ENCODE measurements around the gene EPAS1.

EPAS1 gene

DNA sequence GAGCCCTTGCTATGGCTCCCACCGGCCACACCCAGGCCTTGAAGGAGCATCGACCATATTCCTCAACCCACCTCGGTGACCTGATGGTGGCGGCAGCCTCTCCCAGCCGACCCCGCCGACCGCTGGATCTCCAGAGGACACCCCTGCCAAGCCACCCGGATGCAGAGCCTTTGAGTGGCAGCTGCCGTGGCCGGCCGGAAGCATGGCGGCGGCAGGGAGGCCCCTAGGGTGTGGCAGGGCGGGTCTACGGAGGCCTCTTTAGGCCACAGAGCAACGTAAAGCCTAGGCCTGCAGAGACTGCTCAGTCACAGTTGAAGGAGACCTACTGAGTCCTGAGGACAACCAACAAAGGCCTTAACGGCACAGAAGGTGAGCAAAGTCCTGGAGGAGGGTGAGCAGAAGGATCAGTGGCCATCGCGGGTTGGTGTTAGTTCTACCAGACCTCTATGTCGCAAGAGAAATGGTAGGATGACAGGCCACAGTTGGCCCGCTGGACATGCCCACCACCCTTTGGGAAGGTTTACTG lies 131.8 kb downstream of the EPAS1 start:
- in situ Hi-C loops (cut with MboI; ENCODE audit: low sequenced_read_pairs, unreplicated experiment) = no loop called here
- DNase-seq (ENCODE audit: low spot score) = no peak
- TF ChIP-seq CTCF (IDR thresholded peaks at IDR 0.05; ENCODE audit: borderline replicate concordance, control extremely low read depth, extremely low read depth, insufficient read depth, missing control alignments) = no peak

- TF ChIP-seq CTCF (IDR thresholded peaks at IDR 0.05; ENCODE audit: borderline replicate concordance, control extremely low read depth, extremely low read depth, insufficient read depth, missing control alignments) = no peak
- no peak for DNase-seq (ENCODE audit: low spot score)
- in situ Hi-C loops (cut with MboI; ENCODE audit: low sequenced_read_pairs, unreplicated experiment) = no loop called here
Observed at GRCh38 chr2:46430413-46430812, 133.2 kb downstream of the EPAS1 start.

DNA sequence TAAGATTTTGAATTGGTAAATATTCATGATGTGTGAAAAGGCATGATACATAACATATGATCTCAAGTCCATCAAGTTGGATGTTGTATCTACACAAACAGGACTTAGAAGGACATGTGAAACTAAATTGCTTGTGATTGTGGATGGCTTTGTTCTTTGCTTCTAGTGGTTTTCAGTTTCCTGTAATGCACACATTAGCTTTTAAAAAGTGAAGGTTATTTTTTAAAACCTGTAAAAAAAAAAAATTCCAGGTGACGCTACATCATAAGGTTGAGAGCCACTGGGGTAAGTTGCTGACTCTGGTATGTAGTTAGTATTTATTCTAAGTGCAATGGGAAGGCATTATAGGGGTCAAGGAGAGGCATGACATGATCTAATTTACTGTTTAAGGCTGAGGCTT lies 133.8 kb downstream of the EPAS1 start:
- in situ Hi-C loops (cut with MboI; ENCODE audit: low sequenced_read_pairs, unreplicated experiment) = no loop called here
- no peak for DNase-seq (ENCODE audit: low spot score)
- TF ChIP-seq CTCF (IDR thresholded peaks at IDR 0.05; ENCODE audit: borderline replicate concordance, control extremely low read depth, extremely low read depth, insufficient read depth, missing control alignments) = no peak

DNA sequence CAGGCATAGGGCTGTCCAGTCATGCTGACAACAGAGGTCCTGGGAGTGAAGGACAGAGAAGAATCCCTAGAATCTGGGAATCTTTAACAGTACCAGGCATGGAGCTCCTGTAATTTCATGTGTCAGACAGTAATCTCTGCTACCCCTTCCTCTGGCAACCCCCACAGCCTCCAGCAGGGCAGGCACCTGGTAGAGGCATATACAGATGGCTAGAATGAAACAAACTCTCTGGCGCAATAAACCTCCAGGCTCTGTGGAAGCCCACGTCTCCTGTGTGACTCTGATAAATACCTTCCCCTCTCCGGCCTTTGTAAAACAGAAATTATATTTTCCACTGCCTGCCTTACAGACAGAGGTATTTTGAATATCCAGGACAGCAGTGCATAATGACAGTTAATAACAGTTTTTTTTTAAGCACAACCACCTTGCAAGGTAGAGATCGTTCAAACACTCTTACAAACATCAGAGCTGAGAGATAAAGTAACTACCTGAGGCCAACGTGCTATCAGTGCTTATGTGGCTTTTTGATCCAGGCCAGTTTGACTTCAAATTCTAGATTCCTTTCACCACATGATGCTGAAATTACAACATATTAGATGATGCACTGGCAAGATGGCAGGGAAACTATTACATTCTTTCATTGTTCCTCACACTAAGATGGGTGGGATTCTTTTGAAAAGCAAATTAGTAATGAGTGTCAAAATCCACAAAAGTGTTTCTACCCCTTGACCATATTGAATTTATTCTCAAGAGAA lies 134.5 kb downstream of the EPAS1 start:
- DNase-seq (ENCODE audit: low spot score) = no peak
- in situ Hi-C loops (cut with MboI; ENCODE audit: low sequenced_read_pairs, unreplicated experiment) = no loop called here

GRCh38 chr2:46434851-46435273 lies 137.7 kb downstream of the EPAS1 start:
- in situ Hi-C loops (cut with MboI; ENCODE audit: low sequenced_read_pairs, unreplicated experiment) = no loop called here
- no peak for TF ChIP-seq CTCF (IDR thresholded peaks at IDR 0.05; ENCODE audit: borderline replicate concordance, control extremely low read depth, extremely low read depth, insufficient read depth, missing control alignments)
- DNase-seq (ENCODE audit: low spot score) = no peak

More for the DNA sequence above, 134.5 kb downstream of the EPAS1 start:
- no peak for TF ChIP-seq CTCF (IDR thresholded peaks at IDR 0.05; ENCODE audit: borderline replicate concordance, control extremely low read depth, extremely low read depth, insufficient read depth, missing control alignments)

DNA sequence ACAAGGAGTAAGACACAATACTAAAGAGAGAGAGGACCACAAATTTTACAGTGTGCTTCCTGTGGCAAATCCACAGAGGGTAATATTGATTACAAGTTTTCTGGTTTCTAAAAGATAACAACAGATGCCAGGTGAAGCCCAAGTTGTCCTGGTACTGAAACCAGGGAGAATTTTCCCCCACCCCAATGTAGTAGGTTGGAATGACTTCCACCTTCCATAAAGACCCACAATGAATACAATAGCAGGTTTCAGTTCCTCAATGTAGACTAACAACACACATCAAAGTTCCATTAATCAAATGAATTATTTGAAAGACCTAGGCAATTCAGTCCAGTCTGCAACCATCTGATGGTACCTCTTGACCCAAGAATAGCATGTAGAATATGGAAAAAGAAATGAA lies 138.1 kb downstream of the EPAS1 start:
- no peak for TF ChIP-seq CTCF (IDR thresholded peaks at IDR 0.05; ENCODE audit: borderline replicate concordance, control extremely low read depth, extremely low read depth, insufficient read depth, missing control alignments)
- in situ Hi-C loops (cut with MboI; ENCODE audit: low sequenced_read_pairs, unreplicated experiment) = no loop called here
- DNase-seq (ENCODE audit: low spot score) = no peak

Measured in GM13976 (cell line).